ENCODE measurements around the gene KCTD19. TPM values are rescaled to one million over a fixed set of nuclear protein-coding genes. Genes with fewer than 3 reads are reported as not detected.

Gene KCTD19
- total RNA-seq, 2 donors from 2014 or later, result 0.71 to 6.1 TPM

GRCh38 chr16:67278773-67279295, 47.7 kb downstream of the KCTD19 start:
- peak in 1 of 2 donors; percentile 67 for DNase-seq (ENCODE audit: low spot score in 2 of 2)
- Mint-ChIP-seq H3K9me3 (no peaks in the 10 kb centered on the region), H3K36me3 (peaks cover 0 to 12% of the 10 kb centered on the region in 2 donors), H3K27ac (peak overlapping the region; percentile 90 to 94)
- peak; percentile 72 to 73 for ATAC-seq

DNA sequence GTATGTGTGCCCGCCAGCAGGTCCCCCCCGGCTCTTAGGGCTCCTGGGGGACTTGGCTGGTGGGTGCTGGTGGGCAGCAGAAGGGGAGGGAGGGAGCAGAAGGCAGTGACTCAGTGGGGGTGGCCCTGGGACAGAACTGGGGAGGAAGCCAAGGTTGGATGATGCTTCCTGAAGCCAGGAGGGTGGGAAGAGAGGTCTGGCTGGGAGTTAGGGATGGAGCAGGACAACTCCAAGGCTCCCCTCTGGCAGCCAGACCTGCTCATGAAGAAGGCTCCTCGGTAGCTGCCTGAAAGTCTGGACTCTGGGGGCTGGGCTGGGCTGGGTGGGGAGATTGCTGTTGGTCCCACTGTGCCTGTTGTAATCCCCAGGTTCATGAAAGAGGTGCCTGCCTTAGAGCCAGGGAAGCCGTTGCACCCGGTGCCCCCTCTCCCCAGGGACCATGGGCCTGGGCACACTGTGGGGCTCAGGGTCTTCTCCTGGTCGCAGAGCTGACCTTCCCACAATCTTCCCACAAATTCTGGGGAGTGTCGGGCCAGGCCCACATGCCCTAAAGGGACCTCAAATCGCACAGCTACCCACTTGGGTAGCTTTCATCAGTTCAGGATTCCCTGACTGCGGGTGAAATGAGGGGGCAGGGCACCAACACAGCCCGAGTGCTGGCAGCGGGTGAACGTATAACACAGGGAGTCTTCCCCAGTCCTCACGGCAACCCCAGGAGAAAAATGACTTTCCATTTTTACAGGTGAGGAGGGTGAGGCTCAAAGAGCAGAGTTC, 48.4 kb downstream of the KCTD19 start:
- no peak for DNase-seq (ENCODE audit: low spot score in 2 of 2)
- ATAC-seq, result no peak
- H3K36me3 Mint-ChIP-seq, result peaks cover 0 to 12% of the 10 kb centered on the region in 2 donors
- no peaks in the 10 kb centered on the region for H3K9me3 Mint-ChIP-seq
- H3K27ac Mint-ChIP-seq, result peak overlapping the region; percentile 90 to 94

GRCh38 chr16:67277294-67277998, 49.1 kb downstream of the KCTD19 start:
- H3K27ac Mint-ChIP-seq, result peak overlapping the region; percentile 89 to 90
- ATAC-seq (peak in 1 of 2 donors; percentile 58), DNase-seq (ENCODE audit: low spot score in 2 of 2) (peak in 1 of 2 donors; percentile 76)
- H3K9me3 Mint-ChIP-seq, result no peaks in the 10 kb centered on the region
- H3K36me3 Mint-ChIP-seq, result peaks cover 0 to 12% of the 10 kb centered on the region in 2 donors

- peak overlapping the region in 1 of 2 donors; percentile 82 for H3K27ac Mint-ChIP-seq
- H3K9me3 Mint-ChIP-seq, result no peaks in the 10 kb centered on the region
- DNase-seq (ENCODE audit: low spot score in 2 of 2) (no peak), ATAC-seq (no peak)
- H3K36me3 Mint-ChIP-seq, result peaks cover 0 to 12% of the 10 kb centered on the region in 2 donors
These were observed 51.2 kb downstream of the KCTD19 start for GRCh38 chr16:67275321-67275720.

DNA sequence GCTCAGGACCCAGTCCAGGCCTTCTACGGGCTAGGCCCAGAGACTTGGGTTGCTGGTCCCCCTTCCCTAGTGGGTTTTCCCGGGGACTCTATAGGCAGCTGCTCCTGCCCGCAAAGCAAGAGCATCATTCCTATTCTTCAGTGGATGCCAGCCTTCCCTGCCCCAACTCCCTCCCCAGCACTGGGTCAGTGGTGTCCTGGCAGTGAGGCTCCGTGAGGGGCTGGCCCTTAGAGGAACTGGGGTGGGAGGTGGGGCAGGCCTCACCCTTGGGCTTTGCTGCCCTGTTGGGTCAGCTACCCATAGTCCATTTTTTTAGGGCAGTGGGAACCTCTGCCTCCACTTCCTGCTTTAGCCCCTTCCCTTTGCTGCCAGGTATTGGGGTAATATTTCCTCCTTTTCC, 55.1 kb downstream of the KCTD19 start:
- H3K36me3 Mint-ChIP-seq, result peaks cover 0 to 8% of the 10 kb centered on the region in 2 donors
- DNase-seq (ENCODE audit: low spot score in 2 of 2), result no peak
- no peak for ATAC-seq
- no peaks in the 10 kb centered on the region for H3K9me3 Mint-ChIP-seq
- no peak overlapping the region for H3K27ac Mint-ChIP-seq

DNA sequence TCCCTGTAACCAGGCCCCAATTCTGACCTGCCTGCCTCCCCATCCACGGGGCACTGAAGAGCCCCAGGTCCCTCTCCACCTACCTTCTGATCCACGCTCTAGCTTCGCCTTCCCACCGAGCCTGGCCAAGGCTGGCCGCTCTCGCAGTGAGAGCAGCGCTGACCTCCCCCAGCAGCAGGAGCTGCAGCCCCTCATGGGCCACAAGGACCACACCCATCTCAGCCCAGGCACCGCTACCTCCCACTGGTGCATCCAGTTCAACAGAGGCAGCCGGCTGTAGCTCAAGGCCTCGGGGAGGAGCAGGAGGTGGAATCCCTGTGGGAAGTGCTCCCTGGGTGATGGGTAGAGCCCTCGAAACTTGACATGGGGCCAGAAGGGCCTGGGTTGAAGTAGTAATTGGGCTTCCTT, 55.6 kb downstream of the KCTD19 start:
- no peak for DNase-seq (ENCODE audit: low spot score in 2 of 2)
- no peak overlapping the region for H3K27ac Mint-ChIP-seq
- no peak for ATAC-seq
- H3K36me3 Mint-ChIP-seq, result peaks cover 0 to 5% of the 10 kb centered on the region in 2 donors
- no peaks in the 10 kb centered on the region for H3K9me3 Mint-ChIP-seq

- Mint-ChIP-seq H3K27ac (no peak overlapping the region), H3K9me3 (no peaks in the 10 kb centered on the region), H3K36me3 (no peaks in the 10 kb centered on the region)
- DNase-seq (ENCODE audit: low spot score in 2 of 2), result no peak
- ATAC-seq, result no peak
These were observed 56.8 kb downstream of the KCTD19 start for GRCh38 chr16:67269766-67270165.

DNA sequence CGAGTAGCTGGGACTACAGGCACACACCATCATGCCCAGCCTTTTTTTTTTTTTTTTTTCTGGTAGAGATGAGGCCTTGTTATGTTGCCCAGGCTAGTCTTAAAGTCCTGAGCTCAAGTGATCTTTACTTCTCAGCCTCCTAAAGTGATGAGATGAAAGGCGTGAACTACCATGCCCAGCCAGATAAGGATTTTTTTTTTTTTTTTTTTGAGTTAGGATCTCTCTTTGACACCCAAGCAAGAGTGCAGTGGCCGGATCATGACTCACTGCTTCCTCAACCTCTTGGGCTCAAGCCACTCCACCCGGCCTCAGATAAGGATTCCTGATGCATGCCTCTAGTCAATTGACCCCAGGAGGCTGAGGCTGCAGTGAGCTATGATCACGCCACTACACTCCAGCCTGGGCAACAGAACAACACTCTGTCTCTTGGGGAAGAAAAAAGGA, 58.4 kb downstream of the KCTD19 start:
- Mint-ChIP-seq H3K9me3 (no peaks in the 10 kb centered on the region), H3K27ac (no peak overlapping the region), H3K36me3 (no peaks in the 10 kb centered on the region)
- ATAC-seq, result no peak
- DNase-seq (ENCODE audit: low spot score in 2 of 2), result no peak

- Mint-ChIP-seq H3K36me3 (no peaks in the 10 kb centered on the region), H3K27ac (peak overlapping the region in 1 of 2 donors; percentile 33), H3K9me3 (no peaks in the 10 kb centered on the region)
- DNase-seq (ENCODE audit: low spot score in 2 of 2) (no peak), ATAC-seq (no peak)
These were observed 60.7 kb downstream of the KCTD19 start for GRCh38 chr16:67265834-67266233.

- no peaks in the 10 kb centered on the region for H3K9me3 Mint-ChIP-seq
- H3K36me3 Mint-ChIP-seq, result no peaks in the 10 kb centered on the region
- DNase-seq (ENCODE audit: low spot score in 2 of 2), result no peak
- no peak overlapping the region for H3K27ac Mint-ChIP-seq
- ATAC-seq, result no peak
These were observed 61.7 kb downstream of the KCTD19 start for GRCh38 chr16:67264866-67265265.

GRCh38 chr16:67264277-67264676, 62.3 kb downstream of the KCTD19 start:
- DNase-seq (ENCODE audit: low spot score in 2 of 2), result no peak
- no peak overlapping the region for H3K27ac Mint-ChIP-seq
- no peak for ATAC-seq
- no peaks in the 10 kb centered on the region for H3K36me3 Mint-ChIP-seq
- no peaks in the 10 kb centered on the region for H3K9me3 Mint-ChIP-seq

- Mint-ChIP-seq H3K27ac (peak overlapping the region in 1 of 2 donors; percentile 29), H3K36me3 (no peaks in the 10 kb centered on the region), H3K9me3 (no peaks in the 10 kb centered on the region)
- ATAC-seq (no peak), DNase-seq (ENCODE audit: low spot score in 2 of 2) (no peak)
These were observed 63.3 kb downstream of the KCTD19 start for GRCh38 chr16:67263201-67263600.

DNA sequence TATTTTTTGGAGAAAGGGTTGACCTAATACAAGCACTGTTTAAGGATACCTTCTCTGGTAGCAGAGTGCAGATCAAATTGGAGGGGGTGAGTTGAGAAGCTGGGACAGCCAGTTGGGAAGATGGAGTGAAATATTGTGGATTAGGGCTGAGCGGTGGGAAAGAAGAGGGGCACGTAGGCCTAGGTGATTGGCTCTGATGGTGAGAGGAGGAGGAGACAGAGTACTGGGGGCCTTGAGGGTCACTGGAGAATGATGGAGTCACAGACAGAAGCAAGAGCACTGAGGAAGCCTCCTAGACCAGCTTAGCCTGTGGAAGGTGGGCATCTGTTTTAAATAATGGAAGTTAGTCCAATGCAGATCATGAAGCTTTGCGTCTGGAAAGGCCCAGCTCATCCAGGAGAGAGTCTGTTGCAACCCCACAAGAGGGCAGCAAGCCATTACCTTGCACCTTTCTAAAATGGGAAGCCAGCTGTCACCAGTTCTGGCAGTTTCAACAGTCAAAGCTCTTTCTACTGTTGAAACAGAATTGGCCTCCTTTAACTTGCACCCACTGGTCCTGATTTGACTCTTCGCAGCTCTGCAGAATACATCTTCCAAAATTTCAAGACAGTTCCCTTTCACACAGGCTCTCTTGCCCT, 66.0 kb downstream of the KCTD19 start:
- DNase-seq (ENCODE audit: low spot score in 2 of 2) (no peak), ATAC-seq (peak; percentile 48 to 75)
- H3K9me3 Mint-ChIP-seq, result no peaks in the 10 kb centered on the region
- H3K36me3 Mint-ChIP-seq, result no peaks in the 10 kb centered on the region
- H3K27ac Mint-ChIP-seq, result no peak overlapping the region

DNA sequence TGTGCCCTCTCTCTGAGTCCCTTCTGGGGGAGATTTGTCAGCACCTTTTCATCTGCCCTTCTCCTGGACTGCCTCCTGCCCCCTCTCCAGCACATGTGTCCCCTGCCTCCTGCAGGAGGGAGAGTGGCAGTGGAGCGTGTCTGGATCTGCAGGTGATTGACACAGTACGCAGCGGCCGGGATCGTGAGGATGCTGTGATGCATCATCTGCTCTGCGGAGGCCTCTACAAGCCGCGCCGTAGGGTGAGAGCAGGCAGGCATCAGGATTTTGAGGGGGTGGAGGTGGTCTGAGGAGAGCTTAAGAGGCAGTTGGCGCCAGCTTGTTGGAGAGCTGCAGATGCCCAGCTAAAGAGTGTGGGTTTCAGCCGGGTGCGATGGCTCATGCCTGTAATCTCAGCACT, 66.8 kb downstream of the KCTD19 start:
- DNase-seq (ENCODE audit: low spot score in 2 of 2) (no peak), ATAC-seq (no peak)

DNA sequence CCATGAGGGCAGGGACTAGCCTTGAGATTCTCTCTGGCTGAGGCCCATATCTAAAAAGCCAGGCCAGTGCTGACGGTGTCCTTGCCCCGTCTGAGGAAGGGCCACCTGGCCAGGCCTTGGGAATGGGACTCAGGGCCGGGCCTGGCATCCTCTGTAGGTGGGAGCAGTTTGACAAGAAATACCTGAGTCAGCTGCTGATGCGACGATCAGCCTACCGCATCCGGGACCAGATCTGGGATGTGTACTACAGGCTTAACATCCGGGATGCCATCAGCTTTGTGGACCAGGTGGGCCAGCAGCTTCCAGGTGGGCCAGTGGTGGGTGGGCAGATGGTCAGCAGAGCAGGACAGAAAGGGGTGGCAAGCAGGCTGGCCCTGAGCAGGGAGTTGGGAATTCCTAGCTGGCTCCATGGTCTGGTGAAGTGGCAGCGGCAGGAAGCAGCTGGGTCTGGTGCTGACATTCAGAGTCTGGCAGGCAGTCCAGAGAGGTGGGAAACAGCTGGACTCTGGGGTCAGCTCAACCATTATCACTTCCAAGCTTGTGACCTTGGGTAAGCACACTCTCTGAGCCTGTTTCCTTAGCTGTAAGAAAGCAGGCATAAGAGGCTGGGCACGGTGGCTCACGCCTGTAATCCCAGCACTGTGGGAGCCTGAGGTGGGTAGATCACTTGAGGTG, 68.2 kb downstream of the KCTD19 start:
- Mint-ChIP-seq H3K36me3 (peaks cover 0 to 3% of the 10 kb centered on the region in 2 donors), H3K27ac (peak overlapping the region in 1 of 2 donors; percentile 13), H3K9me3 (no peaks in the 10 kb centered on the region)
- no peak for ATAC-seq
- no peak for DNase-seq (ENCODE audit: low spot score in 2 of 2)

More for the DNA sequence above, 66.8 kb downstream of the KCTD19 start:
- H3K36me3 Mint-ChIP-seq, result no peaks in the 10 kb centered on the region
- no peaks in the 10 kb centered on the region for H3K9me3 Mint-ChIP-seq
- H3K27ac Mint-ChIP-seq, result no peak overlapping the region

GRCh38 chr16:67257486-67258160, 68.9 kb downstream of the KCTD19 start:
- H3K36me3 Mint-ChIP-seq, result peaks cover 0 to 4% of the 10 kb centered on the region in 2 donors
- H3K27ac Mint-ChIP-seq, result peak overlapping the region in 1 of 2 donors; percentile 13
- DNase-seq (ENCODE audit: low spot score in 2 of 2), result peak in 1 of 2 donors; percentile 50
- ATAC-seq, result no peak
- no peaks in the 10 kb centered on the region for H3K9me3 Mint-ChIP-seq

All from activated naive CD4-positive, alpha-beta T cell treated with anti-CD3 and anti-CD28 coated beads, Interleukin-2, amount 50 U/mL, for 72 hours (primary cell).